Mononuclear cell (primary cell): Measurements from ENCODE around the gene TRAIP. TPM values are rescaled to one million over a fixed set of nuclear protein-coding genes. Genes with fewer than 3 reads are reported as not detected.
A peak's percentile ranks its signal among the peaks of the same experiment; 100 is the strongest.

Experiments
- H3K27me3 ChIP-seq: 2 replicates; pipeline ENCODE4 v1.6.0; 2011; ENCODE audit warnings: low read length, control low read depth; ENCODE audit not compliant: insufficient read depth
- H3K4me1 ChIP-seq: 2 replicates; pipeline ENCODE4 v1.5.1; 2011; ENCODE audit warnings: mild to moderate bottlenecking, low read length, control low read depth; ENCODE audit not compliant: insufficient read depth
- H3K4me3 ChIP-seq: 2 replicates; pipeline ENCODE4 v1.5.1; 2011; ENCODE audit warnings: mild to moderate bottlenecking, low read length, moderate library complexity
- H3K9me3 ChIP-seq: 2 replicates; pipeline ENCODE4 v1.5.1; 2011; ENCODE audit warnings: low read depth, mild to moderate bottlenecking, control low read depth, low read length
- total RNA-seq: library from RNA; depleted of rRNA; stranded (reverse); fragments of >200 nt; gene quantifications from one replicate; pipeline ENCODE4 v1.2.3, GENCODE V29; 2012

Gene TRAIP
- total RNA-seq, 1 donor = 3.3 TPM

- H3K27me3 ChIP-seq = no peaks in the 10 kb centered on the region
- no peak overlapping the region for H3K4me3 ChIP-seq
- H3K9me3 ChIP-seq = no peaks in the 10 kb centered on the region
- peaks cover 62% of the 10 kb centered on the region for H3K4me1 ChIP-seq
These were observed 48.8 kb downstream of the TRAIP start for GRCh38 chr3:49807431-49808114.

DNA sequence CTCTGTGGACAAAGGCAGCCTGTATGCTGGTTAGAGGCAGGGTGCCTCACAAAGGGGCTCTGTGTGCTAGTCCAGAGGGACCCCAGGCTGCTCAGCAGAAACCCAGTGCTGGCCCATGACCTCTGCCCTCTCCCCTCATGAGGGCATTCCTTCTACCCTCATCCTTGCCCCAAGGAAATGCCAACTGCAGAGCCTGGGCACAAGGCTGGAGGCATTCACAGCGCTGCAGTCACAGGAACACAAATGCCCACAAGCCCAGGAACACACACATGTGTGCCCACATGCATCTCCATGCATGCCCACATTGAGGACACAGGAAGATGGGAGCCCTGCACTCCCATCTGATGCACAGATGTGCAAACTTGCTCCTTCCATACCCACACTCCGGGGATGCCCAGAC, 49.5 kb downstream of the TRAIP start:
- H3K4me1 ChIP-seq = peaks cover 58% of the 10 kb centered on the region
- H3K27me3 ChIP-seq = no peaks in the 10 kb centered on the region
- no peak overlapping the region for H3K4me3 ChIP-seq
- no peaks in the 10 kb centered on the region for H3K9me3 ChIP-seq

DNA sequence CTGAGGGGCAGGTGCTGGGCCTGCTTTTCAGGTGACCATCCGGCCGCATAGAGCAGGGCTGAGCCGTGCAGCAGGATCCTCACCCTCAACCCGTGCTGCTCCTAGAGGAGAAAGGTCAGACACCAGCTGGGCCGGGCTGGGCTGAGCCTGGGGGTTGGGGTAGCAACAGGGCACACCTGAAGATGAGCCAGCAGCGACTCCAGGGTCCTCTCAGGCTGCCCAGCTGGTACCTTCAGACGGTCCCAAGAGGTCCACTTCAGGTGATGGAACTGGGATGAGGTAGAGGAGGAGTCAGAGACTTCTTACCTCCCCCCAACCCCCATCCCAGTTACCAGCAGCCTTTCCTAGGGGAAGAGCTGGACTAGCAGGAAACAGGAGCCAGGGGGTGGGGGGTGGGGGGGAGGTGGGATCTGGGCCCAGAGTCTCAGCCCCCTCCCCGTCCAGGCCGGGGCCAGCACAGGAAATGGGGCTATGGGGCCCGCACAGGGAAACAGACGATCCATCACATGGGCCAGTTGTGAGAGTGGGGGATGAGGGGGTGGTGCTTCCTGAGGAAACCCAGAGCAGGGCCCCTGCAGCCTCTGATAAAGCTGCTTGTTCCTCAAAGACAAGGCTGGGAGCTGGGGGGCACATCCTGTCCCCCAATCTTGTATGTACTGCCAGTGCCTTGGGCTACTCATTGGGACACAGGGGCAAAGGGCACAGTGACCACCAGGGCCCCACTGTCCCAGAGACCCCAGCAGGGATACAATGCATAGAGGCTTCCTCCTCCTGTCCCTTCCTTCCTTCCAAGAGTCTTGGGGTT, 50.3 kb downstream of the TRAIP start:
- no peaks in the 10 kb centered on the region for H3K9me3 ChIP-seq
- H3K4me3 ChIP-seq = no peak overlapping the region
- H3K4me1 ChIP-seq = peaks cover 58% of the 10 kb centered on the region
- H3K27me3 ChIP-seq = no peaks in the 10 kb centered on the region

GRCh38 chr3:49805367-49805782, 51.0 kb downstream of the TRAIP start:
- no peaks in the 10 kb centered on the region for H3K9me3 ChIP-seq
- H3K27me3 ChIP-seq = no peaks in the 10 kb centered on the region
- H3K4me3 ChIP-seq = no peak overlapping the region
- H3K4me1 ChIP-seq = peaks cover 58% of the 10 kb centered on the region

- Histone ChIP-seq H3K4me1 (peaks cover 54% of the 10 kb centered on the region), H3K4me3 (no peak overlapping the region), H3K27me3 (no peaks in the 10 kb centered on the region), H3K9me3 (no peaks in the 10 kb centered on the region)
These were observed 52.0 kb downstream of the TRAIP start for GRCh38 chr3:49804141-49805041.

DNA sequence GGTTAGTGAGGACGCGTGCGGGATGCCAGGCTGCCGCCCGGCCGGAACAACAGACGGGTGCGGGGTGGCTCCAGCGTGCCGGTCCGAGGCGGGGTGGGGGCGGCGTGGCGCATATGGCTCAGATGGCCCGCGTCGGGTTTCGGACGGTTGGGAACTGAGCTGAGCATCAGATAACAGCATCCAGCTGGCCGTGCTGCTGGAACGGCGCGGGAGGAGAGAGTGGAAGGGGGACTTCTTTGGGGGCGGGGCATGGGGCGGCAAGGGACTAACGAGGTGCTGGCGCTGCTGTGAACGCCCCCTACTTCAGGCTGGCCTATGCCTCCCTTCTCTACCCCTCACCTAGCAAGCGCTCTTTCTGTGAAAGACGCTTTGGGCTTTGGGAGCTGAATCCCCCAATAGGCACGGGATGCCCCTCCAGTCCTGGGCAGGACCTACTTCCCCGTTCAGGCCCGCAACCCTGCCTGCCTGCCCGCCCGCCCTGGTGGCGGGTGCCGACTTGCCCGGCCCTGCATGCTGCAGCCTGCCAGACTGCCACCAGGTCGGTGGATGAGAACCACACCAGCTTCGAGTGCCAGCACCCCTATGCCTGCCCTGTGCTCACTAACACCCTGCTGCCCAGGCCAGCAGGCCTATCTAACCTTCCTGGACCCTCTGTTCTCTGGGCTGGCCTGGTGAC, 52.8 kb downstream of the TRAIP start:
- H3K4me1 ChIP-seq = peaks cover 53% of the 10 kb centered on the region
- H3K9me3 ChIP-seq = no peaks in the 10 kb centered on the region
- no peaks in the 10 kb centered on the region for H3K27me3 ChIP-seq
- peak overlapping the region; percentile 88 for H3K4me3 ChIP-seq

GRCh38 chr3:49802719-49803464, 53.5 kb downstream of the TRAIP start, which contains the start of gene INKA1:
INKA1 (plus strand) TSS chr3:49803261; CDS start chr3:49803393, 132 bp downstream.
- Histone ChIP-seq H3K27me3 (no peaks in the 10 kb centered on the region), H3K4me3 (peak within 1 kb of the TSS; percentile 88), H3K9me3 (no peaks in the 10 kb centered on the region), H3K4me1 (peaks cover 50% of the 10 kb centered on the region)

- Histone ChIP-seq H3K4me1 (peaks cover 32% of the 10 kb centered on the region), H3K9me3 (no peaks in the 10 kb centered on the region), H3K4me3 (no peak overlapping the region), H3K27me3 (no peaks in the 10 kb centered on the region)
These were observed 55.2 kb downstream of the TRAIP start for GRCh38 chr3:49801160-49801559.

GRCh38 chr3:49799761-49800160, 56.6 kb downstream of the TRAIP start, which contains the start of gene CDHR4:
CDHR4 (minus strand) TSS chr3:49799873; CDS start chr3:49799812, 61 bp downstream.
- no peak within 1 kb of the TSS for H3K4me3 ChIP-seq
- peaks cover 19% of the 10 kb centered on the region for H3K4me1 ChIP-seq
- H3K9me3 ChIP-seq = no peaks in the 10 kb centered on the region
- no peaks in the 10 kb centered on the region for H3K27me3 ChIP-seq

DNA sequence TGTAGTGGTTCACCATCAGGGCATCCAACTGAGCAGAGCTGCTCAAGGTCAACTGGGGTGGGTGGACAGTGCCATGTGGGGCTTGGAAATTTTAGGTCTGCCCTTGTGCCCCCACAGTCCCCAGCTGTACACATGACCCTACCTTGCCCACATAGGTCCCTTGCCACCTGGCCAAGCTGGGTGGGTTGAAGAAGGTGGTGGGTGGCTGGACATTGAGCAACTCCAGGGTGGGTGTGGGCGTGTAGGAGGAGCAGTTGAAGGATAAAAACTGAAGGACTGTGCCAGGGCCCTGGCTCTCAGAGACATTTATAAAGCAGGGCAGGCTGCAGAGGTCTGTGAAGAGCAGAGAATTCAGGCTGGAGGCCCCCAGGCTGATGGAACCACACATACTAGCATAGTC, 57.3 kb downstream of the TRAIP start:
- Histone ChIP-seq H3K27me3 (no peaks in the 10 kb centered on the region), H3K4me3 (no peak overlapping the region), H3K4me1 (peaks cover 13% of the 10 kb centered on the region), H3K9me3 (no peaks in the 10 kb centered on the region)

DNA sequence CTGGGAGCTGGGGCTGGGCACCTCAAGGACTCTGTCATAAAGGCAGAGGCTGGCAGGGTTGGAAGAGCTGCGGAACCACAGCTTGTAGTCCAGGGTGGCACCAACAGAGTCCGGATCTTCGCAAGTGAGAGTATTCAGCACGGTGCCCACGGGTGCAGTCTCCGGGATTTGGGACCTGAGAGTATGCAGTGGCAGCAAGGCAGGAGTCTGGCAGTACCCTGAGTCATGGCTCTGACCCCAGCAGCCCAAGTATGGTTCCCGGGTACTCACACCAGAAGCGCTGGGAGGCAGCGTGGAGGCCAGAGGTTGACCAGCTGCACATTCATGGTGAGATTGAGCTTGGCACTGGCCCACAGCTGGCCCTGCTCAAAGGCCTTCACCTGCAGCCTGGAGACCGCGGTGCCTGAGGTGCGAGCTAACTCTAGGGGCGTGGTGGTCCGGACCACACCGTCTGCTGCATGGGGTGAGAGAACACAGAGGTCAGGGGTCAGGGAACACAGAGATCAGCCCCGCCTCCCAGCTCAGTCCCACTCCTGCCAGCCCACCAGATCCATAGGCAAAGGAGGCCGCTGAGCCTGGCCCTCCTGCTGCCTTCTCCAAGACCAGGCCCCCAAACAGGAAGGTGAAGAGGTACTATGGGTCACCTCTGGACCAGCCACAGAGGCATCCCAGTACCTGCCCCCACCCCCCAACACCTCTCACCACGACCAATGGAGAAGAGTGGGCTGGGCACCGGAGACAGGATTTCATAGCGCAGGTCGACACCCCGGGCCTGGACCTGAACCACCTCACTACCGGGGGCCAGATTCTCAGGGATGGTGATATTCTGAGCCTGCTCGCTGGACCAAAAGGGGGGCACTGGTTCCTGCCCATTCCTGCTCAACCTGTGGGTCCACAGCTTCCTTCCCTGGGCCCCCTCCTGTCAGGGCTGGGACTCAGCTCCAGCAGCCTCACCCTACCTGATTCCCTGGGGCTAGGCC, 61.1 kb downstream of the TRAIP start:
- H3K4me1 ChIP-seq = no peaks in the 10 kb centered on the region
- no peaks in the 10 kb centered on the region for H3K9me3 ChIP-seq

GRCh38 chr3:49794431-49794830, 61.9 kb downstream of the TRAIP start:
- Histone ChIP-seq H3K9me3 (no peaks in the 10 kb centered on the region), H3K4me1 (no peaks in the 10 kb centered on the region), H3K27me3 (no peaks in the 10 kb centered on the region), H3K4me3 (no peak overlapping the region)

More for the DNA sequence above, 61.1 kb downstream of the TRAIP start:
- Histone ChIP-seq H3K4me3 (no peak overlapping the region), H3K27me3 (no peaks in the 10 kb centered on the region)

- no peaks in the 10 kb centered on the region for H3K27me3 ChIP-seq
- no peak overlapping the region for H3K4me3 ChIP-seq
- H3K4me1 ChIP-seq = no peaks in the 10 kb centered on the region
- H3K9me3 ChIP-seq = no peaks in the 10 kb centered on the region
These were observed 62.8 kb downstream of the TRAIP start for GRCh38 chr3:49793486-49794085.
